ENCODE data around the gene TIA1.
A peak's percentile ranks its signal among the peaks of the same experiment; 100 is the strongest.
"Not testable (repeated sequence)": the region's sequence is repeated elsewhere in the genome, so short reads cannot be mapped to it uniquely, and the experiment has no call there.

The TIA1 gene

GRCh38 chr2:70248181-70248847 lies at the start of gene TIA1:
Gene TIA1, minus strand, starts transcription at chr2:70248628. Its CDS starts 198 bp downstream, at chr2:70248430.
- Mint-ChIP-seq H3K4me3 (peak within 1 kb of the TSS; percentile 90), H3K27me3 (ENCODE audit: low read depth) (peaks cover 4% of the 10 kb centered on the region), H3K27ac (peak within 1 kb of the TSS; percentile 94), H3K36me3 (ENCODE audit: low read depth) (peaks cover 21% of the 10 kb centered on the region), H3K9me3 (no peaks in the 10 kb centered on the region), H3K4me1 (ENCODE audit: low read depth) (peaks cover 25% of the 10 kb centered on the region)
- DNase-seq (ENCODE audit: low spot score) = peak; percentile 99

- not testable (repeated sequence) for H3K4me3 Mint-ChIP-seq; DNase-seq (ENCODE audit: low spot score); H3K27ac Mint-ChIP-seq; H3K9me3 Mint-ChIP-seq; H3K27me3 Mint-ChIP-seq (ENCODE audit: low read depth)
- Mint-ChIP-seq H3K36me3 (ENCODE audit: low read depth) (peaks cover 42% of the 10 kb centered on the region), H3K4me1 (ENCODE audit: low read depth) (peaks cover 17% of the 10 kb centered on the region)
Measured at GRCh38 chr2:70297828-70298227, 49.4 kb upstream of the TIA1 start.

GRCh38 chr2:70283500-70284191 lies 35.2 kb upstream of the TIA1 start:
- H3K36me3 Mint-ChIP-seq (ENCODE audit: low read depth) = peaks cover 69% of the 10 kb centered on the region
- H3K4me1 Mint-ChIP-seq (ENCODE audit: low read depth) = peaks cover 21% of the 10 kb centered on the region
- H3K4me3 Mint-ChIP-seq = no peak overlapping the region
- H3K9me3 Mint-ChIP-seq = no peaks in the 10 kb centered on the region
- no peak for DNase-seq (ENCODE audit: low spot score)
- H3K27ac Mint-ChIP-seq = no peak overlapping the region
- no peaks in the 10 kb centered on the region for H3K27me3 Mint-ChIP-seq (ENCODE audit: low read depth)

GRCh38 chr2:70282439-70282838 lies 34.0 kb upstream of the TIA1 start:
- Mint-ChIP-seq H3K4me3 (no peak overlapping the region), H3K9me3 (no peaks in the 10 kb centered on the region), H3K27ac (no peak overlapping the region), H3K4me1 (ENCODE audit: low read depth) (peaks cover 20% of the 10 kb centered on the region), H3K36me3 (ENCODE audit: low read depth) (peaks cover 63% of the 10 kb centered on the region), H3K27me3 (ENCODE audit: low read depth) (no peaks in the 10 kb centered on the region)
- DNase-seq (ENCODE audit: low spot score) = no peak

GRCh38 chr2:70280242-70280798 lies 31.9 kb upstream of the TIA1 start:
- Mint-ChIP-seq H3K27me3 (ENCODE audit: low read depth) (no peaks in the 10 kb centered on the region), H3K27ac (no peak overlapping the region), H3K36me3 (ENCODE audit: low read depth) (peaks cover 56% of the 10 kb centered on the region), H3K4me1 (ENCODE audit: low read depth) (peaks cover 9% of the 10 kb centered on the region), H3K4me3 (no peak overlapping the region), H3K9me3 (no peaks in the 10 kb centered on the region)
- DNase-seq (ENCODE audit: low spot score) = no peak

- Mint-ChIP-seq H3K27ac (no peak overlapping the region), H3K36me3 (ENCODE audit: low read depth) (peaks cover 17% of the 10 kb centered on the region), H3K4me1 (ENCODE audit: low read depth) (no peaks in the 10 kb centered on the region), H3K27me3 (ENCODE audit: low read depth) (no peaks in the 10 kb centered on the region), H3K9me3 (no peaks in the 10 kb centered on the region), H3K4me3 (no peak overlapping the region)
- DNase-seq (ENCODE audit: low spot score) = no peak
Measured at GRCh38 chr2:70270323-70270722, 21.9 kb upstream of the TIA1 start.

GRCh38 chr2:70269422-70270302 lies 21.2 kb upstream of the TIA1 start:
- H3K27ac Mint-ChIP-seq = not testable (repeated sequence)

GRCh38 chr2:70266925-70267324 lies 18.5 kb upstream of the TIA1 start:
- H3K4me1 Mint-ChIP-seq (ENCODE audit: low read depth); H3K27me3 Mint-ChIP-seq (ENCODE audit: low read depth); DNase-seq (ENCODE audit: low spot score); H3K9me3 Mint-ChIP-seq; H3K4me3 Mint-ChIP-seq; H3K27ac Mint-ChIP-seq: not testable (repeated sequence)
- H3K36me3 Mint-ChIP-seq (ENCODE audit: low read depth) = peaks cover 12% of the 10 kb centered on the region

More at GRCh38 chr2:70269422-70270302, 21.2 kb upstream of the TIA1 start:
- not testable (repeated sequence) for H3K4me1 Mint-ChIP-seq (ENCODE audit: low read depth); H3K27me3 Mint-ChIP-seq (ENCODE audit: low read depth); H3K9me3 Mint-ChIP-seq; DNase-seq (ENCODE audit: low spot score); H3K4me3 Mint-ChIP-seq
- H3K36me3 Mint-ChIP-seq (ENCODE audit: low read depth) = peaks cover 12% of the 10 kb centered on the region

GRCh38 chr2:70261501-70261900 lies 13.1 kb upstream of the TIA1 start:
- DNase-seq (ENCODE audit: low spot score) = no peak
- Mint-ChIP-seq H3K4me3 (no peak overlapping the region), H3K9me3 (no peaks in the 10 kb centered on the region), H3K27ac (no peak overlapping the region), H3K36me3 (ENCODE audit: low read depth) (peaks cover 24% of the 10 kb centered on the region), H3K4me1 (ENCODE audit: low read depth) (peaks cover 26% of the 10 kb centered on the region), H3K27me3 (ENCODE audit: low read depth) (no peaks in the 10 kb centered on the region)

GRCh38 chr2:70258532-70258875 lies 10.1 kb upstream of the TIA1 start:
- Mint-ChIP-seq H3K27me3 (ENCODE audit: low read depth) (no peaks in the 10 kb centered on the region), H3K4me3 (peak overlapping the region; percentile 90), H3K9me3 (no peaks in the 10 kb centered on the region), H3K27ac (peak overlapping the region; percentile 15), H3K4me1 (ENCODE audit: low read depth) (peaks cover 29% of the 10 kb centered on the region), H3K36me3 (ENCODE audit: low read depth) (peaks cover 19% of the 10 kb centered on the region)
- no peak for DNase-seq (ENCODE audit: low spot score)

- no peaks in the 10 kb centered on the region for H3K27me3 Mint-ChIP-seq (ENCODE audit: low read depth)
- peak overlapping the region; percentile 8 for H3K27ac Mint-ChIP-seq
- H3K4me1 Mint-ChIP-seq (ENCODE audit: low read depth) = peaks cover 20% of the 10 kb centered on the region
- peak overlapping the region; percentile 30 for H3K4me3 Mint-ChIP-seq
- peaks cover 7% of the 10 kb centered on the region for H3K36me3 Mint-ChIP-seq (ENCODE audit: low read depth)
- DNase-seq (ENCODE audit: low spot score) = no peak
- H3K9me3 Mint-ChIP-seq = no peaks in the 10 kb centered on the region
Measured at GRCh38 chr2:70255637-70256314, 7.3 kb upstream of the TIA1 start.

- no peak overlapping the region for H3K27ac Mint-ChIP-seq
- no peak for DNase-seq (ENCODE audit: low spot score)
- H3K27me3 Mint-ChIP-seq (ENCODE audit: low read depth) = peaks cover 4% of the 10 kb centered on the region
- peaks cover 15% of the 10 kb centered on the region for H3K36me3 Mint-ChIP-seq (ENCODE audit: low read depth)
- H3K4me3 Mint-ChIP-seq = no peak overlapping the region
- H3K4me1 Mint-ChIP-seq (ENCODE audit: low read depth) = peaks cover 16% of the 10 kb centered on the region
- no peaks in the 10 kb centered on the region for H3K9me3 Mint-ChIP-seq
Measured at GRCh38 chr2:70250434-70250833, 2.0 kb upstream of the TIA1 start.

- H3K4me1 Mint-ChIP-seq (ENCODE audit: low read depth) = peaks cover 31% of the 10 kb centered on the region
- peaks cover 4% of the 10 kb centered on the region for H3K27me3 Mint-ChIP-seq (ENCODE audit: low read depth)
- DNase-seq (ENCODE audit: low spot score) = no peak
- H3K9me3 Mint-ChIP-seq = no peaks in the 10 kb centered on the region
- H3K4me3 Mint-ChIP-seq = peak overlapping the region; percentile 90
- peaks cover 25% of the 10 kb centered on the region for H3K36me3 Mint-ChIP-seq (ENCODE audit: low read depth)
- H3K27ac Mint-ChIP-seq = peak overlapping the region; percentile 94
Measured at GRCh38 chr2:70247364-70248180, 856 bp downstream of the TIA1 start.

All from T-helper 2 cell treated with Interferon-gamma antibody and Interleukin-4, amounts not matched to agents 5 μg/mL and 100 μg/mL, for 36 hours (primary cell).